NCI-H345 treated with DMSO at 0.1 percent for 48 hours (cell line): Measurements from ENCODE around the gene MICAL3.
A peak's percentile ranks its signal among the peaks of the same experiment; 100 is the strongest.
"Not testable (repeated sequence)": the region's sequence is repeated elsewhere in the genome, so short reads cannot be mapped to it uniquely, and the experiment has no call there.

Source experiments
- DNase-seq: peaks from one replicate; lab custom pipeline; 2025; ENCODE audit not compliant: unreplicated experiment; lab: John Stamatoyannopoulos, UW

The MICAL3 gene

DNA sequence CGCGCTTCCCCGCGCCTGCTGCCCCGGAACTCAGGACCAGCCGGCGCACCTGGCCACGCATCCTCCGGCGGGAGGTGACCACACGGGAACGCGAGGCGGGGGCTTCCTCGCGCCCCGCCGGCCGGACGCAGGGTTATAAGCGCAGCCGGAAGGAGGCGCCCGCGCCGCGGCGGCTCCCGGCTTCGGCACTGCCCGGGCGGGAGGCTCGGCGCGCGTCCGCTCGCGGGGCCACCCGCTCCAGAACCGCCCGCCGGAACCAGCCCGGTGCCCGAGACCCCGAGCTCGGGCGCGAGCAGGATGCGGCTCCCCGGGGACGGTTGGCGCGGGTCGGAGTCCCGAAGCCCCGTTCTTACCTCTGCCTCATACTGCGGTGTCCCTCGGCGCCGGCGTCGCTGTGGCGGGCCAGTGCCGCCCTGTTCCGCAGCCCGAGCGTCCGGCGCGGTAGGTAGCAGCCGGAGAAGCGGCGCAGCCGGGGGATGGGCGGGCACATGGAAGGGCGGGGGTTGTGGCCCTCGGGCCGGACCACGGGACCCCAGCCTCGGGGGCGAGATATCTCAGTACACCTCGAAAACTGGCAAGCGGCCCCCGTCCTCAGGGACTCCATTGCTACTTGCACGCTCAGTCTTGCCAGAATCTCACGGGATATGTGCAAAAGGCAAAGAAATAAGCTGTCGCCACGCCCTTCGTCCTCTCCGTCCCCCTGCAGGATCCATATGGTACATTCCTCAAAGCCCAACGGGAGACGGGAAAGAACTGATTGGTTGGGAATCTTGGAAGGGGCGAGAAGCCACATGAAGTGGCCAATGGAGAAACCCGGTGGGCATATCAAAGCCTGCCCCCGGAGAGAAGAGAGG lies 23.1 kb downstream of the MICAL3 start:
- DNase-seq = peak; percentile 81

DNA sequence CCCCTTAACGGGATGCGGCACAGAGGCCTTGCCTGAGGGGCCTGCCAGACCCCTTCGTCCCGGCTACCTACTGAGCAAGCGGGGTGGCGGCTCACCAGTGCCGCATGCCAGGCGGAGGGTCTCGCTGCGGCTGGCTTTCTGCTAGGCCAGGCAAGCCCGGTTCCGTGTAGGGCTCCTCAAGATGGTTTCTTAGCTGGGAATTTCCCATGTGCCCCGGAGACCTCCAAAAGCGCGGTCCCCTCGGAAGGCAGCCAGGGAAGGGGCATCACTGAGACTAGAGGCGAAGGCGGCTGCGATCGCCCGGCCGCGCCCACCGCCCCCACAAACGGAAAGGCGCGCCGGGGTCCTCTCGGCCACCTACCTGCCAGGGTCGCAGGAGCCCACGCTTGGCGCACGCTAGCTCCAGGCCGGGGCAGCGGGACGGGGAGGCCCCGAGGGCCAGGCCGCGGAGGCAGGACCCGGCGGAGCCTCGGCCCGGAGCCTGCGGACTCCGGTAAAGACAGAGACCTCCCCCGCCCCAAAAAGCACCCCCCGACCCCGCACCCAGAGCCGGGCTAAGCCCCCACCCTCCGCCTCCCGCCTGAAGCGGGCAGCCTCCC lies 23.8 kb downstream of the MICAL3 start:
- DNase-seq = no peak

DNA sequence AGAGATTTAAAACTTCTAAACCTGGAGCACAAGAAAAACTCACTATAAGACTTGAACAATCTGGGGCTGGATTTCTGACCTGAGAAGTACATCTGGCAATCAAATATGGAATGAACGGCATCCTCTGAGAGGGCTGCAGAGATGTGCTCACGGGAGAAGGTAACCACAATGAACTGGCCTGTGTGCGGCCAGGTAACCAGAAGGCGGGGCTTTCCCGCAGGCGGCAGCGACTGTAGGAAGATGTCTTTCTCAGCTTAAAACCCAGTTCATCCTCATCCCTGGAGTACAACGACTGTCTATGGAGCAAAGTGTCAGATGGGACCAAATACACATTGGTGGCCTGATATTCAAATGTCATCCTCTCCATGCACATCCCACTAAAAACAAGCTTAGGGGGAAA lies 24.5 kb downstream of the MICAL3 start:
- DNase-seq = no peak

DNA sequence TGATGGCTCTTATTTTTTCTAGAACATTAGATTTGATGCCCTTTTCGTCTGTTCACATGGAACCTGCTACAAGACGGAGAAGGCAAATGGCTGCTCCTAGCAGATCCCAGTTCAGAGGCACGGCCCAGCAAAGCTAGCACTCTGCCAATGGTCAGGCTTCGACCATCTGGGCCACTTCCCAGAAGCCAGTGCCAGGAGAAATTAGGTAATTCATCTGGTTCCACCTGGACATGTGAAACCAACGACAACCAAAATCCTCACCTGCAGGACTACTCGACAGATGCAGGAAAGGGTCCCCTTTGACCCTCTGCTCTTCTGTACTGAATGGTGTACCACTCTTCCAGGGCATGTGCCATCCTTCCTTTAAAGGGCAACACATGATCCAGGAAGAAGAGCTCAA lies 25.4 kb downstream of the MICAL3 start:
- no peak for DNase-seq

DNA sequence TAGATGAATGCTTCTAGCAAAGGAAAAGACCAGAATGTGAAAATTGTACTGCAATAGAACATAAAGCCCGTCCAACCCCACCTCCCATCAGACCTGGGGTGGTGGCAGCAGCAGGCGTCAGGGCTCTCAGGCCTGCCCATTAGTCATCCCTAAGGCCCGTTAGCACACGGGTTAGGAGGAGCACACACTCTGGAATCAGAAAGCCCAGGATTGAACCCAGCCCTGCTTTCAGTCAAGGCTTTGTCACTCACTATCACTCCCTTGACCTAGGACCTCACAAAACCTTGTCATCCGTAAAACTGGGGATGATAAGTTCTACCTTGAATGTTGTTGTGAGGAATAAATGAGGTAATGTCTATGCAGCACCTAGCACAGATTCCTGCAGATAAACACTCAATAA lies 26.9 kb downstream of the MICAL3 start:
- no peak for DNase-seq

DNA sequence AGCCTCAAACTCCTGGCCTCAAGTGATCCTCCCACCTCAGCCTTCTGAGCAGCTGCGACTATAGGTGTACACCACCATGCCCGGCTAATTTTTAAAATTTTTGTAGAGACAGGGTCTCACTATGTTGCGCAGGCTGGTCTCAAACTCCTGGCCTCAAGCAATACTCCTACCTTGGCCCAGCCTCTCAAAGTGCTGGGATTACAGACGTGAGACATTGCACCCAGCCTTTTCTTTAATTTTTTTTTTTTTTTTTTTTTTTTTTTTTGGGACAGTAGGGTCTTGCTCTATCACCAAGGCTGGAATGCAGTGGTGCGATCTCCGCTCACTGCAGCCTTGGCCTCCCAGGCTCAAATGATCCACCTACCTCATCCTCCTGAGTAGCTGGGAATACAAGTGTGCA lies 29.1 kb downstream of the MICAL3 start:
- not testable (repeated sequence) for DNase-seq

DNA sequence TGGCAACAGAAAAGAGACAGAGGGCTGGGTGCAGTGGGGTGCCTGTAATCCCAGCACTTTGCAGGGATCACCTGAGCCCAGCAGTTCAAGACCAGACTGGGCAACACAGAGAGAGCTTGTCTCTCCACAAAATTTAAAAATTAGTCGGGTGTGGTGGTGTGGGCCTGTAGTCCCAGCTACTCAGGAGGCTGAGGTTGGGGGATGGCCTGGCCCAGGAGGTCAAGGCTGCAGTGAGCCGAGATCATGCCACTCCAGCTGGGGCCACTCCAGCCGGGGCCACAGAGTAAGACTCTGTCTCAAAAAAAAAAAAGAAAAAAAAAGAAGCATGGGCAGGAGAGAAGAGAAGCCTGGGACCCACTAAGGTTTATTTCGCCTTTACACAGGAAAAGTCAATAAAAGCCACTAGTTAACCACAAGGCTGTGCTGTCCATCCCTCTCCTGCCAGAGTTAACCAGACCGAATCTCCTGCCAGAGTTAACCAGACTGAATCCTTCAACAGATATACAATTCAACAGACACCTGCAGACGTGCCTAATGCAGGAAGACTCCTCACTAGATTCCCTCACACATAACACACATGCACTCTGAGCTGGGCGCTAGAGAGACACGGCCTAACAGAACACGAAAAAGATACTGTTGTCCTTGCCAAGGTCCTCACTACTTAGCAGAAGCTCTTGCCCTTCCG lies 29.8 kb downstream of the MICAL3 start:
- DNase-seq = no peak

DNA sequence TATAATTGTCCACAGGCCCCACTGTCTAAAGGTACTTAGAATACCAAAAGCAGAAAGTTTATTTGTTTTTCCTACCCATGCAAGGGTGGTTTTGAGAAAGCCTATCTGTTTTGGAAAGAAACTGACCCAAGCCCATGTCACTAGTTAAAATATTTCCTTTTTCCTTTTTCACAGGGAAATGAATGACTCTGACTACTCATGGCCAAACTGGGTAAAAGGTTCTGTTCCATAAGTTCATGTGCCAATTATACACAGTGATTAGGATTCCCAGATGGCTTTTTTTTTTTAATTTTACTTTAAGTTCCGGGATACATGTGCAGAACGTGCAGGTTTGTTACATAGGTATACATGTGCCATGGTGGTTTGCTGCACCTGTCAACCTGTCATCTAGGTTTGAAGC lies 31.4 kb downstream of the MICAL3 start:
- not testable (repeated sequence) for DNase-seq

DNA sequence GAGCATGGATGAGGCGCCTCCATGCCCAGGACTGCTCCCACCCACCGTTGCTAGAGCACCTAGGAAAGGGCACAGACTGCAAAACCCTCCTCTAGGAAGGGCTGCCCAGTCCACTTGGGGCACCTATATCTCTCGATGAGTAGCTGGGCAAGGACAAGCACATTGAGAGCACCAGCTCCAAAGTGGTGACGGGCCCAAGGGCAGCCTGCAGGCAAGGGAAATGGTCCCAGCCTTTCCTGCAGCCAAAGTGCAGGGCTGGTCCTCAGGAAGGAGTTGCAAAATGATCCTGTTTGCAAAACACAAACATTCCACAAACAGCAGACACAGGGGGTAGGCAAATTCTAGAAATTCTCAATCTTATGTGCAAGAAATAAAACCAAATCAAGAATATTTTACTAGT lies 32.4 kb downstream of the MICAL3 start:
- not testable (repeated sequence) for DNase-seq

DNA sequence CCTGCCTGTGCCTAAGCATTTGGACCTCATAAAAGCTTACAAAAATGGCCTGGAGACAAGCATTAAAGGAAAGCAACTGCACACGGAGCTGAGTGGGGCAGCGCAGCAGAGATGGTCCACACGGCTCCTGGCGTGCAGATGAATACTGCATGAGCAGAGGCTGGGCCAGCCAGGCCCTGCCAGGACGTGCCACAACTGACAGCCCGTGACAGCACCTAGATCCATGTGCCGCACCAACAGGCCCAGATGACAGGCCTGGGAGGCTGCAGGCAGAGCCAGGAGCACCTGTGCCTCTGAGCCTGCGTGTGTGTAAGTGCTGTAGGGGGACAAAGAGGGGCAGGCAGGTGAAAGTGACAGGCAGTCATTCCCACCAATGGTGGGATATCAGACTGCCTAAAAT lies 33.4 kb downstream of the MICAL3 start:
- DNase-seq = no peak

DNA sequence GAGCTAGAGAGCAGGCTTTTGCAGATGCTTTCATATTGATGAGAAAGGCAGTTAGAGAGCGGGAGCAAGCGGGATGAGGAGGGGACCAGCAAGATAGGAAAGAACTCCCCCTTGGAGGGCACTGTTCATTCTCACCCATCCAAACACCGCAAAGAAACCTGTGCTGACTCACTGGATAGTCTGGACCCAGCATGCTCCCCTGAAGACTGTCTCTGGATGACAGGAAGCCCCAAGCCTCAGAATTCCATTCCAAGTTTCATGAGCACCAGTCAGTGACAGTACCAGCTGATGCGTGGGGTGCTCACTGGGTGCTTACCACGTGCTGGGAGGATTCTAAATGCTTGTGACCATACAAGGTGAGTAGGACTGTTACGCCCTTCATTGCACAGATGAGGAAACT lies 34.2 kb downstream of the MICAL3 start:
- no peak for DNase-seq

DNA sequence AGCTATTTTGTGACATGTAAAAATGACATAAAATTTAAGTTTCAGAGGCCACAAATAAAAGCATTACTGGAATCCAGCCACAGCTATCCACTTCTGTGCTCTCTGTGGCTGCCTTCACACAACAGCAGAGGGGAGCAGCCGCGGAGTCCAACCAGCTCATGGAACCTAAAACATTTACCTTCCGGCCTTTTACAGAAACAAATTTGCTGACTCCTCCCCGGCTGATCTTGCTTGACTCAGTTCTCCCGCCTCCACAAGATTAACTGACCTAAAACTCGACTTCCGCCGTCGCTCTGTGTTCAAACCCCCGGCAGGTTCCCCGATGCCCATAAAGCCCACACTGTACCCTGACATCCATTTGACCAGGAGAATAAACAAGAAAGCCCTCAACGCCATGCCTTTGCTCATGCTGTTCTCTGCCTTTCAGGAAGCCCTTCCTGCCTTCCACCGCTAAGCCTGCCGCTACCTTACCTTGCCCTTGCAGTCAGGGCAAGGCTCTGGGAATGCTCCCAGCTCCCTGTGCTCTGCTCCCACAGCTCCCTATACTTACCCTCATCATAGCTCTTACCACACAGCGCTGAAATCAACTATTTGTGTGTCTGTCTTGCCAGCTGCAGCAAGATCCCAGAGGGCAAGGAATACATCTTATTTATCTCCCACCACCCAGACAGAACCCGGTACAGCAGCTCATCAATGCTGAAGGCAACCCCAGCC lies 35.4 kb downstream of the MICAL3 start:
- no peak for DNase-seq

DNA sequence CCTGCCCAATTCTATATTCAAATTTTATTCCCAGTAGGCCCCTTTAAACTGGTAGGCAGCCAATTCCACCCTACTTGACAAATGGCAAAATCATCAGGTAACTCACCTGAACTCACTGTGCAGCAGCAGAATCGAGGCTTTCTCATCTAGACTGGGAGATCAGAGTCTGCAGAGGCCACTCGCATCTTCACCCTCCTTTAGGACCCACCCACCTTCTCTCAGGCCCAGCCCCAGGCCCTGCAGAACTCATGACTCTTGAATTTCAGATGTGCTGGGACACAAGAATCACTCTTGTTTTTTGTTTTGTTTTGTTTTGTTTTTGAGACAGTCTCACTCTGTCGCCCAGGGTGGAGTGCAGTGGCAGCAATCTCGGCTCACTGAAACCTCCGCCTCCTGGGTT lies 38.8 kb downstream of the MICAL3 start:
- no peak for DNase-seq

DNA sequence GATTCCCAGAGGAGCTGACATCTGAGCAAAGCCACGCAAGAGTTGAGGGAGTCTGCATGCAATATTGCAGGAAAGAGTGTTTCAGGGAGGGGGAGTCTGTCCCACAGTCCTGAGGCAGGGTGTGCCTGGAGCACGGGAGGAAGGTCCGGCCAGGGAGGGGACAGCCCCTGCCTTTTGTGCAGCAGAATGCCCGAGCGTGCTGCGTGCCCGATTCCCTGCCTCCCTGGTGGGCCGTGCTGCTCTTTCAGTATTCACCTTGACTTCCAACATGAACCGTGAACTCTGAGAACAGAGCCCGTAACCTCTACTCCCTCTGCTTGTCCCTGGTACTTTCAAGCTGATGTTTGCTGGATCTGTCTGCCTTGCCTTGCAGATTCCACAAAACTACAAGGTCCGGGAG lies 39.3 kb downstream of the MICAL3 start:
- not testable (repeated sequence) for DNase-seq

DNA sequence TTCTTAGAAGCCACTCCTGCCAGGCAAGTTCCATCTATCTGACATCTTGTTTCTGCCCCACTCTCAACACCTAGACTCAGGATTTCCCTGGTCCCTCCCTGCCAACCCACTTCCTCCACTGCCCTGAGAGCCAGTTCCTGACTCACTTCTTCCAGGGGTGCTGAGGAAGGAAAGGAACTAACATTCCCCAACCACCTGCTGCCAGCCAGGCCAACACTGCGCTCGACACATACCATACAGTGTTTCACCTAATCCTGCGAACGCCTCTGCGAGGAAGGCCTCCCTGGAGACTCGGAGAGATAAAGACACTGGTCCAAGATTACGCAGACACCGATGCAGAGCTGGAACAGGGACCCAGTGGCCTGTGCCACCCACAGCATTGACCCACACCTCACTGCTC lies 40.2 kb downstream of the MICAL3 start:
- no peak for DNase-seq

DNA sequence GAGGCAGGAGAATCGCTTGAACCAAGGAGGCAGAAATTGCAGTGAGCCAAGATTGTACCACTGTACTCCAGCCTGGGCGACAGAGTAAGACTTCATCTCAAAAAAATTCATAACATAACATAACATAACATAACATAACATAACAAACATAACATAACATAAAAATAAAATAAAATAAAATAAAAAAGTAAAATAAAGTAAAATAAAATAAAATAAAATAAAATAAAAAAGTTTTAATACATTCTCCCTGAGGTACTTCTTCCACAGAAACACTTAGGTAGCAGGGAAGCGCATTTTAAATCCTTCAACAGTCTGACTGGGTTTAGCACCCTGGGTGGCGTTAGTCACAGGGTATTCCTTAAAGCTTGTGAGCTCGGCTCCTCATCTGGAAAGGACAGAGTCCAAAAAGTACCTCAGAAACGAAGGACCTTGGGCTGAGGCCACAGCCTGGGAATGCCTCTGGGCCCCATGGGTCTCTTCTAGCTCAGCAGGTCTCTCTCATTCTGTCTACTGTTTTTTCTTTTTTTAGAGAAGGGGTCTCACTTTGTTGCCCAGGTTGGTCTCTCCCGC lies 41.7 kb downstream of the MICAL3 start:
- DNase-seq = no peak

DNA sequence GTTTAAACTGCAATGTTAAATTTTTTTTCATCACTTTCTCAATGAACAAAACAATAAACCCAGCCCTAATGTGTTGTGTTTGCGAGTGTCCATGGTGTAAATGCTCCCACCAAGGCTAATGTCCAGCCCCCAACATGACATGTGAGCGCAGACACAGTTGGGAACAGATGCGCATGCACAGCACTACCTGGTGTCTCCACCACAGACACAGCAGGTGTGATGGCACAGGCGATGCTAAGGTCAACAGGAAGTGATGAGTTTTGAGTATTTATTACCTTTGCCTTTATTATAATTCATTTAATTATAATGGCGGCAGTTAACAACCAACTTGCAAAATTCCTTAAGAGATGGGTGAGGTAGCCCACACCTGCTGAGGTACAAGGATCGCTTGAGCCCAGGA lies 42.9 kb downstream of the MICAL3 start:
- DNase-seq = no peak

DNA sequence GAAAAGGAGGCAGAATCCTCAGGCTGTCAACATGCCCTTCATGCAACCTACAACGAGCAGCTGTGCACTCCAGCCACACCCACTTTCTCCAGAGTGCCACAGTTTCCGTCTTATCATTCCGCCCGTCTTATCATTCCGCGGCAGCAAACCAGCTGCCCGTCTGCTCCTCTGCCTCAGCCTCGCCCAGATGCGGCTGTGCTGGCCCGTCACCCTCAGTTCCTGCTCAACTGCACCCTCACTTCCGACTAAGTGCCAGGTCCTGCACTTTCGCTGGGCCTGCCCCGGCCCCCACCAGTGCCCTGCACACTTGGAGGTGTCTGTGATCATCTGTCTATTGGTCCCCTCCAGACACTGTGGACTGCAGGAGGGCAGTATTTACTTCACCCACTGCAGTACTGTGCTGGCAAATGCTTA lies 43.7 kb downstream of the MICAL3 start:
- no peak for DNase-seq

DNA sequence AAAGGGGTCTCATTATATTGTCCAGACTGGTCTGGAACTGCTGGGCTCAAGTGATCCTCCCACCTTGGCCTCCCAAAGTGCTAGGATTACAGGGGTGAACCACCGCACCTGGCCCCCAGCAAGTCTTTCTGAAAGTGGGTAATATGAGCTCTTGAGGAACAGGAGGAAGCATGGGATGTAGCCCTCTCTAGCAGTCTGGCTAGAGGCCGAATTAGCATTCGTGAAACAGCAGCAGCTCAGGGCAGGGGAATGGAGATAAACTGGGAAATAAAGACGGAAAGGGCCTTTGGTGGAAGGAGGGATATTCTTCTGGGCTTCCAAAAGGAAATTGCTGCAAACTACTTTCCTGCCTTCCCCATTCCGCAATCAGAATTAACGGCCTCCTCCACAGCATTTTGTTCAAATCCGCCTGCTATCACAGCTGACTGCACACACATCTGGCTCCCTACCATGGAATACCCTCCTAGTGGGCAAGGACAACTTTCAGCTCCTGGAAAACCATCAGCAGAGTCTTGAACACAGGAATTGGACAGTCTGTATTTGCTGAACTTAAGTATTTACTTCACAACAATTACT lies 44.3 kb downstream of the MICAL3 start:
- no peak for DNase-seq

DNA sequence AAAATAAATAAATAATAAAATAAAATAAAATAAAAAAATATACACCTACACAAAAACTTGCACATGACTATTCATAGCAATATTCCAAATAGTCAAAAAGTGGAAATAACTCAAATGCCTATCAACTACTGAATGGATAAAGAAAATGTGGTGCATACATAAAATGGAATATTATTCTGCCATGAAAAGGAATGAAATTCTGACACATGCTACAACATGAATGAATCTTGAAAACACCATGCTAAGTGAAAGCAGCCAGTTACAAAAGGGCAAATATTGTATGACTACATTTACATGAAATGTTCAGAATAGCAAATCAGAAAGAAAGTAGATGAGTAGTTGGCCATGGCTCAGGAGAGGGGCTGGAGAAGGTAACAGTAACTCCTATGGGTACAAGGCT lies 46.3 kb downstream of the MICAL3 start:
- DNase-seq = no peak

DNA sequence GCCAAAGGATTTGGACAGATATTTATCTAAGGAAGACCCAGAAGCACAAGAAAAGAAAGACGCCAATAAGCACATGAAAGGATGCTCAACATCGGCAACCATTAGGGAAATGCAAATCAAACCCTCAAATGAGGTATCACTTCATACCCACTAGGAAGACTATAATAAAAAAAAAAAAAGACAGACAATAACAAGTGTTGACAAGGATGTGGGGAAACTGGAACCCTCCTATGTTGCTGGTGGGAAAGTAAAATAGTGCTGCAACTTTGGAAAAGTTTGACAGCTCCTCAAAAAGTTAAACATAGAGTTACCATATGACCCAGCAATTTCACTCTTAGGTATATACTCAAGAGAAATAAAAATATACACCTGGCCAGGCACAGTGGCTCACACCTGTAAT lies 47.0 kb downstream of the MICAL3 start:
- no peak for DNase-seq
